IPS-18a (cell line): Measurements from ENCODE around the gene C9orf50.

Experiments used
- H3K27ac ChIP-seq: one replicate; pipeline ENCODE4 v1.5.1; 2013; ENCODE audit warnings: low read length
- H3K27me3 ChIP-seq: one replicate; pipeline ENCODE4 v1.6.1; 2013; ENCODE audit warnings: mild to moderate bottlenecking, low read length; ENCODE audit not compliant: control insufficient read depth, insufficient read depth
- H3K36me3 ChIP-seq: one replicate; pipeline ENCODE4 v1.6.1; 2013; ENCODE audit warnings: low read depth, low read length; ENCODE audit not compliant: control insufficient read depth
- H3K4me1 ChIP-seq: one replicate; pipeline ENCODE4 v1.6.1; 2013; ENCODE audit warnings: low read depth, low read length; ENCODE audit not compliant: control insufficient read depth
- H3K4me3 ChIP-seq: one replicate; pipeline ENCODE4 v1.5.1; 2013; ENCODE audit warnings: low read length
- H3K9ac ChIP-seq: one replicate; pipeline ENCODE4 v1.6.1; 2013; ENCODE audit warnings: mild to moderate bottlenecking, low read length, moderate library complexity
- H3K9me3 ChIP-seq: one replicate; pipeline ENCODE4 v1.6.1; 2013; ENCODE audit warnings: low read depth, low read length; ENCODE audit not compliant: control insufficient read depth

Gene C9orf50

GRCh38 chr9:129591916-129592315 lies 29.0 kb downstream of the C9orf50 start:
- H3K4me3 ChIP-seq: no peak overlapping the region
- no peak overlapping the region for H3K27ac ChIP-seq
- H3K36me3 ChIP-seq: no peaks in the 10 kb centered on the region
- H3K9ac ChIP-seq: no peak overlapping the region
- peaks cover 48% of the 10 kb centered on the region for H3K27me3 ChIP-seq
- peaks cover 19% of the 10 kb centered on the region for H3K4me1 ChIP-seq
- no peaks in the 10 kb centered on the region for H3K9me3 ChIP-seq

- Histone ChIP-seq H3K36me3 (no peaks in the 10 kb centered on the region), H3K9me3 (no peaks in the 10 kb centered on the region), H3K4me3 (no peak overlapping the region), H3K9ac (no peak overlapping the region), H3K27me3 (peaks cover 42% of the 10 kb centered on the region), H3K27ac (no peak overlapping the region), H3K4me1 (peaks cover 13% of the 10 kb centered on the region)
These were observed 30.4 kb downstream of the C9orf50 start for GRCh38 chr9:129590466-129590865.

- Histone ChIP-seq H3K4me1 (peaks cover 12% of the 10 kb centered on the region), H3K9ac (no peak overlapping the region), H3K36me3 (no peaks in the 10 kb centered on the region), H3K9me3 (no peaks in the 10 kb centered on the region), H3K4me3 (no peak overlapping the region), H3K27me3 (peaks cover 16% of the 10 kb centered on the region), H3K27ac (no peak overlapping the region)
These were observed 33.2 kb downstream of the C9orf50 start for GRCh38 chr9:129587487-129588262.

GRCh38 chr9:129586685-129587084 lies 34.2 kb downstream of the C9orf50 start:
- no peaks in the 10 kb centered on the region for H3K9me3 ChIP-seq
- no peaks in the 10 kb centered on the region for H3K36me3 ChIP-seq
- peaks cover 5% of the 10 kb centered on the region for H3K4me1 ChIP-seq
- H3K9ac ChIP-seq: no peak overlapping the region
- no peak overlapping the region for H3K27ac ChIP-seq
- peaks cover 16% of the 10 kb centered on the region for H3K27me3 ChIP-seq
- H3K4me3 ChIP-seq: no peak overlapping the region

GRCh38 chr9:129586245-129586644 lies 34.7 kb downstream of the C9orf50 start:
- H3K4me1 ChIP-seq: peaks cover 3% of the 10 kb centered on the region
- no peaks in the 10 kb centered on the region for H3K36me3 ChIP-seq
- no peaks in the 10 kb centered on the region for H3K9me3 ChIP-seq
- H3K27ac ChIP-seq: no peak overlapping the region
- H3K4me3 ChIP-seq: no peak overlapping the region
- H3K27me3 ChIP-seq: peaks cover 16% of the 10 kb centered on the region
- no peak overlapping the region for H3K9ac ChIP-seq

GRCh38 chr9:129585352-129585751 lies 35.5 kb downstream of the C9orf50 start:
- Histone ChIP-seq H3K9ac (no peak overlapping the region), H3K4me3 (no peak overlapping the region), H3K27ac (no peak overlapping the region), H3K4me1 (peaks cover 3% of the 10 kb centered on the region), H3K9me3 (no peaks in the 10 kb centered on the region), H3K27me3 (peaks cover 8% of the 10 kb centered on the region), H3K36me3 (no peaks in the 10 kb centered on the region)

GRCh38 chr9:129584136-129584535 lies 36.8 kb downstream of the C9orf50 start:
- H3K9ac ChIP-seq: no peak overlapping the region
- peaks cover 3% of the 10 kb centered on the region for H3K4me1 ChIP-seq

GRCh38 chr9:129583308-129584038 lies 37.4 kb downstream of the C9orf50 start:
- Histone ChIP-seq H3K9me3 (no peaks in the 10 kb centered on the region), H3K27ac (no peak overlapping the region), H3K4me3 (no peak overlapping the region), H3K36me3 (no peaks in the 10 kb centered on the region), H3K4me1 (peaks cover 3% of the 10 kb centered on the region), H3K9ac (no peak overlapping the region), H3K27me3 (no peaks in the 10 kb centered on the region)

More at GRCh38 chr9:129584136-129584535, 36.8 kb downstream of the C9orf50 start:
- Histone ChIP-seq H3K4me3 (no peak overlapping the region), H3K36me3 (no peaks in the 10 kb centered on the region), H3K27ac (peak overlapping the region; percentile 3), H3K9me3 (no peaks in the 10 kb centered on the region), H3K27me3 (no peaks in the 10 kb centered on the region)

GRCh38 chr9:129582855-129583254 lies 38.0 kb downstream of the C9orf50 start:
- Histone ChIP-seq H3K27me3 (no peaks in the 10 kb centered on the region), H3K4me1 (peaks cover 3% of the 10 kb centered on the region), H3K9ac (no peak overlapping the region), H3K4me3 (no peak overlapping the region), H3K36me3 (no peaks in the 10 kb centered on the region), H3K9me3 (no peaks in the 10 kb centered on the region), H3K27ac (no peak overlapping the region)

- peaks cover 3% of the 10 kb centered on the region for H3K4me1 ChIP-seq
- no peaks in the 10 kb centered on the region for H3K36me3 ChIP-seq
- H3K9ac ChIP-seq: no peak overlapping the region
- H3K27ac ChIP-seq: no peak overlapping the region
- no peaks in the 10 kb centered on the region for H3K9me3 ChIP-seq
- H3K27me3 ChIP-seq: no peaks in the 10 kb centered on the region
- H3K4me3 ChIP-seq: no peak overlapping the region
These were observed 39.3 kb downstream of the C9orf50 start for GRCh38 chr9:129581505-129582189.

GRCh38 chr9:129580211-129580915 lies 40.5 kb downstream of the C9orf50 start:
- Histone ChIP-seq H3K4me3 (no peak overlapping the region), H3K9me3 (no peaks in the 10 kb centered on the region), H3K4me1 (peaks cover 3% of the 10 kb centered on the region), H3K27ac (no peak overlapping the region), H3K9ac (no peak overlapping the region), H3K36me3 (no peaks in the 10 kb centered on the region), H3K27me3 (no peaks in the 10 kb centered on the region)
